ENCODE data around the gene RNF214. TPM values are rescaled to one million over a fixed set of nuclear protein-coding genes. Genes with fewer than 3 reads are reported as not detected.

The RNF214 gene
- total and polyA plus RNA-seq, 2 donors (not counting 1 experiment from before 2014, with no cell fraction given), result 16.0 to 36.1 TPM

DNA sequence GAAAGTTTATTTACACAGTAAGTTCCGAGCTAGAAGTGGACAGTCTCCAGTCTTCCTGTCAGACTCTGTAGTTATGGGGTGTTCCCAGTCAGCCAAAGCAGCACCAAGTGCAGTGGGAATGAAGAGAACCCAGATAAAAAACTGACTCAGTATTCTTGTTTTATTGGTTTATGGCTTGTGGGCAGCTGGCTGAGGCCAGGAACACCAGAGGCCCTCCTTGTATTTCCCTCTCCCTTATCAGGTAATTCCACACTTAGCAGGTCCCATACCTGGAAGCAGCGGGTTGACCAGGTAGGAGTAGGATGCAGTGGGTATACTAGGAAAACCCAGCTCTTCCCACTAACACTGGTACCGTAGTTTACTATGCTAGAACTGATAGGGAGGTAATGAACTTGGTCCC lies 55.2 kb downstream of the RNF214 start:
- ATAC-seq (ENCODE audit: low read depth) (no peak), DNase-seq (no peak)
- intact Hi-C loops (cut with micrococcal nuclease), result no loop called here
- no peaks in the 10 kb centered on the region for H3K4me1 ChIP-seq (ENCODE audit: control insufficient read depth in 2 of 2, insufficient read depth in 2 of 2, low read length in 2 of 2)
- no peaks in the 10 kb centered on the region for H3K27me3 ChIP-seq (replicated peaks in 1 of 4; ENCODE audit: control extremely low read depth in 1 of 4, control insufficient read depth in 3 of 4, insufficient read depth in 4 of 4, low read length in 3 of 4)
- no peak overlapping the region for H3K9ac ChIP-seq (ENCODE audit: low read length)
- H3K27ac Mint-ChIP-seq, result no peak overlapping the region
- H3K36me3 ChIP-seq (replicated peaks in 1 of 2; ENCODE audit: control extremely low read depth in 1 of 2, control insufficient read depth in 1 of 2, extremely low read depth in 1 of 2, insufficient read depth in 2 of 2, low read length in 1 of 2), result peaks cover 0 to 39% of the 10 kb centered on the region in 2 experiments
- no peaks in the 10 kb centered on the region for H3K27me3 Mint-ChIP-seq
- no peak overlapping the region for H2AFZ ChIP-seq (ENCODE audit: insufficient read depth, low read depth, low read length, poor library complexity, severe bottlenecking)
- TF ChIP-seq EZH2 (IDR thresholded peaks at IDR 0.05; ENCODE audit: borderline replicate concordance, insufficient read depth, low read depth, low read length, poor library complexity, severe bottlenecking), result no peak
- TF ChIP-seq, protein P1, sequence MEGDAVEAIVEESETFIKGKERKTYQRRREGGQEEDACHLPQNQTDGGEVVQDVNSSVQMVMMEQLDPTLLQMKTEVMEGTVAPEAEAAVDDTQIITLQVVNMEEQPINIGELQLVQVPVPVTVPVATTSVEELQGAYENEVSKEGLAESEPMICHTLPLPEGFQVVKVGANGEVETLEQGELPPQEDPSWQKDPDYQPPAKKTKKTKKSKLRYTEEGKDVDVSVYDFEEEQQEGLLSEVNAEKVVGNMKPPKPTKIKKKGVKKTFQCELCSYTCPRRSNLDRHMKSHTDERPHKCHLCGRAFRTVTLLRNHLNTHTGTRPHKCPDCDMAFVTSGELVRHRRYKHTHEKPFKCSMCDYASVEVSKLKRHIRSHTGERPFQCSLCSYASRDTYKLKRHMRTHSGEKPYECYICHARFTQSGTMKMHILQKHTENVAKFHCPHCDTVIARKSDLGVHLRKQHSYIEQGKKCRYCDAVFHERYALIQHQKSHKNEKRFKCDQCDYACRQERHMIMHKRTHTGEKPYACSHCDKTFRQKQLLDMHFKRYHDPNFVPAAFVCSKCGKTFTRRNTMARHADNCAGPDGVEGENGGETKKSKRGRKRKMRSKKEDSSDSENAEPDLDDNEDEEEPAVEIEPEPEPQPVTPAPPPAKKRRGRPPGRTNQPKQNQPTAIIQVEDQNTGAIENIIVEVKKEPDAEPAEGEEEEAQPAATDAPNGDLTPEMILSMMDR (IDR thresholded peaks at IDR 0.05), result no peak
- POLR2A ChIA-PET, result no interaction called here
- no peak overlapping the region for H3K4me3 ChIP-seq (ENCODE audit: control extremely low read depth in 1 of 5, extremely low read depth in 1 of 5, insufficient read depth in 1 of 5, low read depth in 2 of 5, low read length in 4 of 5)
- H3K9me3 Mint-ChIP-seq (ENCODE audit: insufficient read depth), result no peaks in the 10 kb centered on the region
- no peak overlapping the region for H3K27ac ChIP-seq (ENCODE audit: low read length in 2 of 2)
- no peaks in the 10 kb centered on the region for H3K9me3 ChIP-seq (ENCODE audit: control extremely low read depth in 1 of 3, control insufficient read depth in 2 of 3, insufficient read depth in 1 of 3, low read length in 2 of 3)
- no peaks in the 10 kb centered on the region for H4K20me1 ChIP-seq (ENCODE audit: control insufficient read depth, insufficient read depth, low read length, poor library complexity, severe bottlenecking)
- H3K4me1 Mint-ChIP-seq, result no peaks in the 10 kb centered on the region
- no peaks in the 10 kb centered on the region for H3K79me2 ChIP-seq (ENCODE audit: control insufficient read depth, insufficient read depth, low read length)
- CTCF ChIA-PET, result no interaction called here
- no peak overlapping the region for H3K4me3 Mint-ChIP-seq
- WGBS (ENCODE audit: insufficient coverage), result 100% methylated on average over 1 of the region's 3 CpGs
- no peak overlapping the region for H3K4me2 ChIP-seq (replicated peaks; ENCODE audit: low read depth, low read length, poor library complexity, severe bottlenecking)

DNA sequence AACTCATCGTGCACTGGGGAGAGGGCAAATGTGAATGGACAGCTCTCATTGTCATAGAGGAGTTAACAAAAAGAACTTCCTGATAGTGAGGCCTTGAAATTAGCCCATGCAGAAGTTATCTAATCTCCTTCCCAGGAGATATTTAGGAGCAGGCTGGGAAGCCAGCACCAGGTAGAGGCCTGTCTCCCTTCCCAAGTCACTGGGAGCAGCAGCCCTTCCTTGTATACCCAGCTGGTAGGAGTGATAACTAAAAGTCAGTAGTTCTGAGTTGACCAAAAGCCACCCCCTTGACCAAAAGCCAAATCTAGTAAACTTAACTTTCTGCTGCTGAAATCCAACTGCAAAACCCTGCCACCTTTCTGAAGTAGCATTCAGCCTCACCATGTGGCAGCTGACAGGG lies 57.3 kb downstream of the RNF214 start:
- DNase-seq, result no peak
- H3K9me3 Mint-ChIP-seq (ENCODE audit: insufficient read depth), result no peaks in the 10 kb centered on the region
- no peak overlapping the region for H3K4me2 ChIP-seq (replicated peaks; ENCODE audit: low read depth, low read length, poor library complexity, severe bottlenecking)
- H3K27ac Mint-ChIP-seq, result no peak overlapping the region
- no peak for ATAC-seq (ENCODE audit: low read depth)
- TF ChIP-seq, protein P1 (IDR thresholded peaks at IDR 0.05), result no peak
- no peak for TF ChIP-seq EZH2 (IDR thresholded peaks at IDR 0.05; ENCODE audit: borderline replicate concordance, insufficient read depth, low read depth, low read length, poor library complexity, severe bottlenecking)
- no peaks in the 10 kb centered on the region for H3K79me2 ChIP-seq (ENCODE audit: control insufficient read depth, insufficient read depth, low read length)
- H3K27me3 Mint-ChIP-seq, result no peaks in the 10 kb centered on the region
- no CpG with 5 or more reads among the region's 1 CpG for WGBS (ENCODE audit: insufficient coverage)
- no peak overlapping the region for H2AFZ ChIP-seq (ENCODE audit: insufficient read depth, low read depth, low read length, poor library complexity, severe bottlenecking)
- H3K27ac ChIP-seq (ENCODE audit: low read length in 2 of 2), result no peak overlapping the region
- no peak overlapping the region for H3K4me3 ChIP-seq (ENCODE audit: control extremely low read depth in 1 of 5, extremely low read depth in 1 of 5, insufficient read depth in 1 of 5, low read depth in 2 of 5, low read length in 4 of 5)
- H4K20me1 ChIP-seq (ENCODE audit: control insufficient read depth, insufficient read depth, low read length, poor library complexity, severe bottlenecking), result no peaks in the 10 kb centered on the region
- H3K27me3 ChIP-seq (replicated peaks in 1 of 4; ENCODE audit: control extremely low read depth in 1 of 4, control insufficient read depth in 3 of 4, insufficient read depth in 4 of 4, low read length in 3 of 4), result no peaks in the 10 kb centered on the region
- no peak overlapping the region for H3K4me3 Mint-ChIP-seq
- intact Hi-C loops (cut with micrococcal nuclease), result no loop called here
- H3K9me3 ChIP-seq (ENCODE audit: control extremely low read depth in 1 of 3, control insufficient read depth in 2 of 3, insufficient read depth in 1 of 3, low read length in 2 of 3), result no peaks in the 10 kb centered on the region
- ChIA-PET POLR2A (no interaction called here), CTCF (no interaction called here)
- no peaks in the 10 kb centered on the region for H3K4me1 ChIP-seq (ENCODE audit: control insufficient read depth in 2 of 2, insufficient read depth in 2 of 2, low read length in 2 of 2)
- no peaks in the 10 kb centered on the region for H3K4me1 Mint-ChIP-seq
- H3K9ac ChIP-seq (ENCODE audit: low read length), result no peak overlapping the region
- H3K36me3 ChIP-seq (replicated peaks in 1 of 2; ENCODE audit: control extremely low read depth in 1 of 2, control insufficient read depth in 1 of 2, extremely low read depth in 1 of 2, insufficient read depth in 2 of 2, low read length in 1 of 2), result peaks cover 0 to 25% of the 10 kb centered on the region in 2 experiments
